Left hindlimb (tissue), 1 donor: ENCODE measurements around the gene MTHFSD.
A peak's percentile ranks its signal among the peaks of the same experiment; 100 is the strongest.
"Not testable (repeated sequence)": the region's sequence is repeated elsewhere in the genome, so short reads cannot be mapped to it uniquely, and the experiment has no call there.

ENCODE experiments used
- DNase-seq: peaks from one replicate; pipeline ENCODE4 v3.0.0-alpha.2; 2018

MTHFSD gene

GRCh38 chr16:86554917-86555703 lies at the start of gene MTHFSD:
MTHFSD (minus strand) TSS chr16:86555235; CDS start chr16:86555184, 51 bp downstream.
- DNase-seq = peak; percentile 96

- DNase-seq = no peak
These were observed 49.6 kb upstream of the MTHFSD start for GRCh38 chr16:86604436-86605193.

GRCh38 chr16:86602521-86602920 lies 47.5 kb upstream of the MTHFSD start:
- DNase-seq = no peak

- DNase-seq = no peak
These were observed 46.3 kb upstream of the MTHFSD start for GRCh38 chr16:86601356-86601755.

- no peak for DNase-seq
These were observed 43.9 kb upstream of the MTHFSD start for GRCh38 chr16:86598607-86599565.

GRCh38 chr16:86597880-86598606 lies 43.0 kb upstream of the MTHFSD start:
- DNase-seq = no peak

GRCh38 chr16:86597126-86597879 lies 42.3 kb upstream of the MTHFSD start:
- DNase-seq = no peak

- no peak for DNase-seq
These were observed 41.1 kb upstream of the MTHFSD start for GRCh38 chr16:86595983-86596605.

GRCh38 chr16:86594721-86595120 lies 39.7 kb upstream of the MTHFSD start:
- no peak for DNase-seq

GRCh38 chr16:86593913-86594620 lies 39.0 kb upstream of the MTHFSD start:
- DNase-seq = no peak

GRCh38 chr16:86591270-86591669 lies 36.2 kb upstream of the MTHFSD start:
- DNase-seq = no peak

GRCh38 chr16:86590501-86591144 lies 35.6 kb upstream of the MTHFSD start:
- DNase-seq = no peak

- not testable (repeated sequence) for DNase-seq
These were observed 32.9 kb upstream of the MTHFSD start for GRCh38 chr16:86587955-86588354.

GRCh38 chr16:86587487-86587886 lies 32.5 kb upstream of the MTHFSD start:
- DNase-seq = no peak

- DNase-seq = no peak
These were observed 31.0 kb upstream of the MTHFSD start for GRCh38 chr16:86585821-86586611.

- DNase-seq = no peak
These were observed 30.0 kb upstream of the MTHFSD start for GRCh38 chr16:86584726-86585721.

GRCh38 chr16:86584071-86584685 lies 29.1 kb upstream of the MTHFSD start:
- no peak for DNase-seq
